ENCODE measurements around the gene SMIM13.

DNA sequence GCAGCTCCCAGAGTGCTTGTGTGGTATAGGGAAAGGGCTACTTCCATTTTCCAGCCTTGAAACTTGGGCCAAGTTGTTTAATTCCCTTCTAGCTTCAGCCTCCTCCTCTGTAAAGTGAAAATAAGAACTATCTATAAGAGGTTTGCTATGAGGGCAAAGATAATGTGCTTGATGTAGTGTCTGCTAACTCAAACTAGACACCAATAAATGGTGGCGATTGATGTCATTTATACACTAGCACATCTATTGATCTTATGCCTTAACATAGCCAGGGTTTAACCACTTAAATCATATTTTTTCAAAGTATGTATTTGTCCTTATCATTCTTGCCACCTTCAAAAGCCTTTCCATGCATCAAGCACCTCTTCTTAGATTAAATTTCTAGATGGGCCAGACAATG is 83.6 kb downstream of the SMIM13 start:
- TF ChIP-seq, protein P1, sequence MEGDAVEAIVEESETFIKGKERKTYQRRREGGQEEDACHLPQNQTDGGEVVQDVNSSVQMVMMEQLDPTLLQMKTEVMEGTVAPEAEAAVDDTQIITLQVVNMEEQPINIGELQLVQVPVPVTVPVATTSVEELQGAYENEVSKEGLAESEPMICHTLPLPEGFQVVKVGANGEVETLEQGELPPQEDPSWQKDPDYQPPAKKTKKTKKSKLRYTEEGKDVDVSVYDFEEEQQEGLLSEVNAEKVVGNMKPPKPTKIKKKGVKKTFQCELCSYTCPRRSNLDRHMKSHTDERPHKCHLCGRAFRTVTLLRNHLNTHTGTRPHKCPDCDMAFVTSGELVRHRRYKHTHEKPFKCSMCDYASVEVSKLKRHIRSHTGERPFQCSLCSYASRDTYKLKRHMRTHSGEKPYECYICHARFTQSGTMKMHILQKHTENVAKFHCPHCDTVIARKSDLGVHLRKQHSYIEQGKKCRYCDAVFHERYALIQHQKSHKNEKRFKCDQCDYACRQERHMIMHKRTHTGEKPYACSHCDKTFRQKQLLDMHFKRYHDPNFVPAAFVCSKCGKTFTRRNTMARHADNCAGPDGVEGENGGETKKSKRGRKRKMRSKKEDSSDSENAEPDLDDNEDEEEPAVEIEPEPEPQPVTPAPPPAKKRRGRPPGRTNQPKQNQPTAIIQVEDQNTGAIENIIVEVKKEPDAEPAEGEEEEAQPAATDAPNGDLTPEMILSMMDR (IDR thresholded peaks at IDR 0.05; ENCODE audit: borderline replicate concordance, extremely low read depth, low read length, poor library complexity, severe bottlenecking), result no peak
- TF ChIP-seq EZH2 (IDR thresholded peaks at IDR 0.05; ENCODE audit: borderline replicate concordance, low read depth, low read length, severe bottlenecking), result no peak
